Activated CD8-positive, alpha-beta memory T cell treated with anti-CD3 and anti-CD28 coated beads for 4 hours (primary cell): Measurements from ENCODE around the gene NELFE.

Source experiments
- DNase-seq, 2 donors: peaks; one replicate each; pipeline ENCODE4 v3.0.0-alpha.2; 2020; ENCODE audit warnings: low read depth in 2 of 2

Gene NELFE

GRCh38 chr6:31972709-31973350 is 14.1 kb upstream of the NELFE start:
- no peak for DNase-seq

- peak; percentile 97 to 98 for DNase-seq
Observed at GRCh38 chr6:31971993-31972708, 13.4 kb upstream of the NELFE start, which contains the start of gene DXO. Gene DXO (minus strand): TSS chr6:31972138. CDS start chr6:31971675, 463 bp downstream.

- no peak for DNase-seq
Observed at GRCh38 chr6:31971279-31971992, 12.7 kb upstream of the NELFE start.

GRCh38 chr6:31970604-31971271 is 12.0 kb upstream of the NELFE start:
- no peak for DNase-seq

- no peak for DNase-seq
Observed at GRCh38 chr6:31969712-31970603, 11.2 kb upstream of the NELFE start.

GRCh38 chr6:31968791-31969711 is 10.3 kb upstream of the NELFE start:
- no peak for DNase-seq

GRCh38 chr6:31968326-31968725 is 9.6 kb upstream of the NELFE start:
- no peak for DNase-seq

- no peak for DNase-seq
Observed at GRCh38 chr6:31967926-31968320, 9.2 kb upstream of the NELFE start.

- no peak for DNase-seq
Observed at GRCh38 chr6:31966997-31967925, 8.5 kb upstream of the NELFE start.

- DNase-seq: no peak
Observed at GRCh38 chr6:31966506-31966905, 7.7 kb upstream of the NELFE start.

- DNase-seq: no peak
Observed at GRCh38 chr6:31965700-31966099, 6.9 kb upstream of the NELFE start.

- no peak for DNase-seq
Observed at GRCh38 chr6:31963921-31964320, 5.2 kb upstream of the NELFE start.

GRCh38 chr6:31961616-31962015 is 2.8 kb upstream of the NELFE start:
- no peak for DNase-seq

- no peak for DNase-seq
Observed at GRCh38 chr6:31958412-31958740, 395 bp downstream of the NELFE start.

- no peak for DNase-seq
Observed at GRCh38 chr6:31956796-31957195, 2.0 kb downstream of the NELFE start.

- DNase-seq: no peak
Observed at GRCh38 chr6:31954511-31954910, 4.3 kb downstream of the NELFE start.

GRCh38 chr6:31952890-31953289 is 5.9 kb downstream of the NELFE start:
- DNase-seq: no peak

GRCh38 chr6:31952140-31952805 is 6.5 kb downstream of the NELFE start:
- no peak for DNase-seq
